ENCODE results near the gene PSMB5.

Gene PSMB5

DNA sequence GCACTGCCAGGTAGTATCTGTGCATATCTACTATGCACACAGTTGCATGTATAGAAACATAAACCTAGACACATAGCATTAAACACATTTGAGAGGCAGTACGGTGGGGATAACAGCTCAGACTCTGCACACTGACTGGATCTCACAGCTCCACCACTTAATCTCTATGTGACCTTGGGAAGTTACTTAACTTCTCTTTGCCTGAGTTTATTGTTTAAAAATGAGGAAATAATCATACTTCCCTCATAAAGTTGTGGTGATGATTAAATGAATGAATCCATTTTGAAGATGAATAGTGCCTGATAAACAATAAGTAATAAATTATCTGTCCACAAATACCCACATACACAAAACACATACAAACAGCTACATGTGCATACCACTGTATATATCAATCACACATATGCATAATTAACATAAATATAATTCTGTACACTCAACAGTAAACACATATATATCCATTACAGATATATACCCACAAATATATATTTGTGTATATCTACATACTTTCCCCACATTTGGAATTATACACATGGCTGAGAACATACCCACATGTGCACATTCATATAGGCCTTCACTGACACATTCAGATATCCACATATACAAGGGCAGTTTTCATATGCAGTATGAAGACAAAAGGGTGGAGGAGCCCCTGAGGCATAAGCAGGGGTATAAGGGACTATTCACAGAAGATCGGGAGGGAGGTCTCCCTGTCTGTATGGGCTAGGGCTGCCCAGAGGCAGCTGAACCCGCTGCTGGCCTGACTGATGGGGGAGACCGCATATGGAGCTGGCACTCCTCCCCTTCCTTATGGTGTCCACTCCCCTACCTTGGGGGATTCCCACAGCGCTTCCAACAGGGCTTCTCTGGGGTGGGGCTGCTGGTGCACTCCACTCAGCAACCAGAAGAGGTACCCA lies 16.7 kb upstream of the PSMB5 start:
- H3K4me1 ChIP-seq (ENCODE audit: insufficient read depth, low read length), result peaks cover 12% of the 10 kb centered on the region
- no peaks in the 10 kb centered on the region for H3K36me3 ChIP-seq (ENCODE audit: insufficient read depth, low read length)
- no peaks in the 10 kb centered on the region for H3K27me3 ChIP-seq (ENCODE audit: control insufficient read depth in 1 of 2, insufficient read depth in 2 of 2, low read length in 2 of 2)

DNA sequence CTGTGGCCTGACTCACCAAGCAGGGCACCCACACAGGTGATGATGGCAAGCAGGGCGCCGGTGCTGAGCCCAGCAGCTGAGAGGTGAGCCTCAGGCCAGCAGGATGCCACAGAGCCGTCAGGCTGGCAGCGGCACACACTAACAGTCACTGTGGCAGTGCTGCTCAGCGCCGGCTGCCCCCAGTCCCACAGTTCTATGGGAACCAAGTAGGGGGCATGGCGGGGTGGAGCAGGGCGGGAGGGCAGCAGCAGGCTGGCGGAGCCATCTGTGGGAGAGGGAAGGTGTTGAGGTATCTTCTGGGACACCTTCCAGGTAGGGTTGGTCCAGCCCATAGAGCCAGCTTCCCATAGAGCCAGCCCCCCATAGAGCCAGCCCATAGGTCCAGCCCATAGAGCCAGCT lies 14.3 kb upstream of the PSMB5 start:
- Histone ChIP-seq H3K36me3 (ENCODE audit: insufficient read depth, low read length) (no peaks in the 10 kb centered on the region), H3K9me3 (ENCODE audit: low read length) (no peaks in the 10 kb centered on the region), H3K4me3 (ENCODE audit: low read depth in 1 of 2, low read length in 2 of 2) (no peak overlapping the region), H3K27ac (ENCODE audit: low read depth, low read length) (no peak overlapping the region), H3K4me1 (ENCODE audit: insufficient read depth, low read length) (no peaks in the 10 kb centered on the region), H3K27me3 (ENCODE audit: control insufficient read depth in 1 of 2, insufficient read depth in 2 of 2, low read length in 2 of 2) (no peaks in the 10 kb centered on the region), H3K9ac (ENCODE audit: low read length) (no peak overlapping the region)

More for the DNA sequence above, 16.7 kb upstream of the PSMB5 start:
- Histone ChIP-seq H3K4me3 (ENCODE audit: low read depth in 1 of 2, low read length in 2 of 2) (no peak overlapping the region), H3K9ac (ENCODE audit: low read length) (no peak overlapping the region), H3K27ac (ENCODE audit: low read depth, low read length) (no peak overlapping the region), H3K9me3 (ENCODE audit: low read length) (no peaks in the 10 kb centered on the region)

DNA sequence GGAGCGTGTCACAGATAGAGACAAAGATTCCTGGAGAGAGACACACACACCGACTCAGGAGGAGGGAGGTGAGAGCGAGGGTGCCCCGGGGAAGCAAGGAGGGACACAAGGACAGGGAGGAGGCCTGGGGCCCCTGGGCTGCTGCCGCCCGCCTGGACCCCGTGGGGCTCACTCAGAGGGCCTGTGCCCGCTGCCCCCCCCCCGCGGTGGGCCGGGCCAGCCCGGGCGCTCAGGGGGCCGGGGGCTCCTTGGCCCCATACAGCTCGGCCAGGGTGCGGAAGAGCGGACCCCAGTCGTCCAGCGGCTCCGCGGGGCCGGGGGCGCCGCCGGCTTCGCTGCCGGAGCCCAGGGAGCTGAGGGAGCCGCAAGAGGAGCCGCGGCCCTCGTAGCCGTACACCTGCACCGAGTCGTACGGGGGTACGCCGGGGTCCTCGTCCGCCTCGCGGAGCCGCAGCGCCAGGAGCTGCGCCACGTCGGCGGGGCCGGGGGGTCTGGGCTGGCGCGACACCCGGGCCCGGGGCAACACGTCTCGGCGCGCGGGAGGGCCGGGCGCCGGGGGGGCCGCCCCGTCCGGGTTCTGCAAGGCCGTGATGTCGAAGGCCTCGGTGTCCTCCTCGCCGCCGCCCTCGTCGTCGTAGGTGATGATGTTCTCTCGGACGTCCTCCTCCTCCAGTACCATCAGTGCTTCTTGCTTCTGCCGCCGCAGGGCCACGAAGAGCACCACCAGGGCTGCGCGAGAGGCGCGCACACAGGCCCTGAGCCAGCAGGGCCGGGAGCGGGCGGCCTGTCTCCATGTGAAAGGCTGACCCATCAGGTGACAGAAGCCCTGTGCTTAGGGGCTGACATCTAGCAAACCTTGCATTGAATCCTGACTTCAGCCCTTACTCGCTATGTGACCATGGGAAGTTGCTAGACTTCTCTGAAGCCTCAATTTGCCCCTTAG lies 13.3 kb upstream of the PSMB5 start:
- Histone ChIP-seq H3K9ac (ENCODE audit: low read length) (no peak overlapping the region), H3K4me1 (ENCODE audit: insufficient read depth, low read length) (no peaks in the 10 kb centered on the region), H3K4me3 (ENCODE audit: low read depth in 1 of 2, low read length in 2 of 2) (no peak overlapping the region), H3K27me3 (ENCODE audit: control insufficient read depth in 1 of 2, insufficient read depth in 2 of 2, low read length in 2 of 2) (no peaks in the 10 kb centered on the region), H3K27ac (ENCODE audit: low read depth, low read length) (no peak overlapping the region), H3K9me3 (ENCODE audit: low read length) (no peaks in the 10 kb centered on the region), H3K36me3 (ENCODE audit: insufficient read depth, low read length) (no peaks in the 10 kb centered on the region)

DNA sequence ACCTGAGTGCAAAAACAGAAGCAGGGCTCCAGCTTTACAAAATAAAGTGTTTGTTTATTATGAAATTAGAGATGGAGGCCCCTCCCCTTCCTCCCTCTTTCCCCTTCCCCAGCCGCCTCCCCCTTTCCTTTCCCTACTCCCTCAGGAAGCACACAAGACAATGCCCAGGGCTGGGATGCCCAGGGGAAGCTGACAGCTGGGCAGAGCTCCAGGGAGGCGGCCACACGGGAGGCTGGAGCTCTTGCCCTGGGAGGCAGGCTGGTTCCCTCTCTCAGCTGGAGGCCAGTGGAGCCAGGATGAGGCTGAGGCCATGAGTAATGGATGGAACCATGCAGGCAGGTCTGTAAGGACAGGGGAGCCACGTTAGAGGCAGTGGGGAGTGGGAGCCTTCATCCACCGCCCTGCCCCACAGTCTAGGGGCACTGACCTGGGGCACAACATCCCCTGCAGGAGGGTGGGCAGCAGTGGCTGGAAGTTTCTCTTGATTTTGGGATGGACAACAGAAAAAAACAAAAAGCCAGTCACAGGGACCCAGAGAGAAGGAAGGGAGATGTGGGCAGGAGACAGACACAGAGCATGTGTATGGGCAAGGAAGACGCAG lies 12.4 kb upstream of the PSMB5 start:
- Histone ChIP-seq H3K4me3 (ENCODE audit: low read depth in 1 of 2, low read length in 2 of 2) (no peak overlapping the region), H3K36me3 (ENCODE audit: insufficient read depth, low read length) (no peaks in the 10 kb centered on the region), H3K9me3 (ENCODE audit: low read length) (no peaks in the 10 kb centered on the region), H3K4me1 (ENCODE audit: insufficient read depth, low read length) (no peaks in the 10 kb centered on the region), H3K27me3 (ENCODE audit: control insufficient read depth in 1 of 2, insufficient read depth in 2 of 2, low read length in 2 of 2) (no peaks in the 10 kb centered on the region), H3K27ac (ENCODE audit: low read depth, low read length) (no peak overlapping the region), H3K9ac (ENCODE audit: low read length) (no peak overlapping the region)

DNA sequence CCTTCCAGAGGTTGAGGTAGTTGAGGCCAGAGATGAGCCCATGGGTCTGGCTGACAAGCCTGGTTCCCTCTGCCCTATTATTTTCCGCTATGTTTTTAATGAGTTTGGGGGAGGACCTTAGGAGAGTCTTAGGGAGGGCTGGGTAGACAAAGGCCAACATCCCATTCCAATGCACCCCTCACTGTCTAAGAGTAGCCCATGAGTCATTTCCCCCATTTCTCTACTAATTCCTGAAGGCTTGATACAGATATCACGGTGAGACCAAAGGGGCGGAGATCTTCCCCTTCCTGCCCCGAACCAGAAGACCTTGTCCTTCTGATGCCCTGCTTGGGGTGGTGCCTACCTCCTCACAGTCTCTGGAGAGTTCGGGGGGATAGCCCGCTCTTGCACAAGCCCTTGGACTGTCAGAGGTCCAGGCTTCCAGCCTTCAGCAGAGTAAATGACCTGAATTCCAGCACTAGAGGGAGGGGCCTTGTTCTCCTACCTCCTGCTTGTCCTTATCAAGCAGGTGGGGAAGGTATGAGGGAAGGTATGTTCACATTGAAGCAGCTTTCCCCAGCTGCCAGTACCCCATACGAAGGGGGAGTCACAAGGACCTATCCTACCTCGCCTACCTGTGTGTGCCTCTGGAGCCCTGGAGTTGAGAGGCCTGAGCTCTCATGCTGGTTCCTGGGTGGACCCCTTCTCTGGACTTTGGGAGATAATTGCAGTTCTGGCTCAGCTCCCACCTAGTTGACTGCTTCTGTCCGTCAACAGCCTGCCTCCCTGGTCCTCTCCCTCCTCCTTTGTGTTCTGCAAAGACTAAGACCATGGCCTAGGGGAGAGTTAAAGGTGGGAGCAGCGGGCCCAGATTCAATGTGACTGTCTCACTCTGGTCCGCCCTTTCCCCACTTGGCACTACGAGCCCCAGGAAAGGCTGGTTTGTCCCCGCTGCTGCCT lies 11.0 kb upstream of the PSMB5 start:
- H3K36me3 ChIP-seq (ENCODE audit: insufficient read depth, low read length), result no peaks in the 10 kb centered on the region
- no peaks in the 10 kb centered on the region for H3K4me1 ChIP-seq (ENCODE audit: insufficient read depth, low read length)
- no peaks in the 10 kb centered on the region for H3K9me3 ChIP-seq (ENCODE audit: low read length)
- no peak overlapping the region for H3K9ac ChIP-seq (ENCODE audit: low read length)
- H3K27me3 ChIP-seq (ENCODE audit: control insufficient read depth in 1 of 2, insufficient read depth in 2 of 2, low read length in 2 of 2), result no peaks in the 10 kb centered on the region
- H3K4me3 ChIP-seq (ENCODE audit: low read depth in 1 of 2, low read length in 2 of 2), result no peak overlapping the region
- H3K27ac ChIP-seq (ENCODE audit: low read depth, low read length), result no peak overlapping the region

DNA sequence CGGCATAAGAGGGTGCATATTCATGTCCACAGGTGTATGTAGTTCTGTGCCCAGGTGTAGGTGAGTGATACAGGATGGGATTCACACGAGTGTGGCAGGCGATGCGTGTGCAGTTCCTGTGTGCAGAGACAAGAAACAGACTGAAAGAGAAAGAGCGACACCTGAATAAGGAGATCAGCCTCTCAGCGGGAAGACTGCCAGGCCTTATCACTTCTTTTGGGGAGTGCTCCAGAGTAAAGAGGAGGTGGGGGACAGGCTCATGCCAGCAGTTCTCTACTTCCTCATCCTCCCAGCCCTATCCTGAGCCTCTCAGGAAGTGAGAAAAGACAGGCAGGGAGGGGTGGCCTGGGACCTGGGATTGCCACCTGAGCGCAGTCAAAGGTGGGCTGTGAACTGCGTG lies 10.1 kb upstream of the PSMB5 start:
- Histone ChIP-seq H3K36me3 (ENCODE audit: insufficient read depth, low read length) (no peaks in the 10 kb centered on the region), H3K9ac (ENCODE audit: low read length) (no peak overlapping the region), H3K4me3 (ENCODE audit: low read depth in 1 of 2, low read length in 2 of 2) (no peak overlapping the region), H3K9me3 (ENCODE audit: low read length) (no peaks in the 10 kb centered on the region), H3K4me1 (ENCODE audit: insufficient read depth, low read length) (no peaks in the 10 kb centered on the region), H3K27ac (ENCODE audit: low read depth, low read length) (no peak overlapping the region), H3K27me3 (ENCODE audit: control insufficient read depth in 1 of 2, insufficient read depth in 2 of 2, low read length in 2 of 2) (no peaks in the 10 kb centered on the region)

DNA sequence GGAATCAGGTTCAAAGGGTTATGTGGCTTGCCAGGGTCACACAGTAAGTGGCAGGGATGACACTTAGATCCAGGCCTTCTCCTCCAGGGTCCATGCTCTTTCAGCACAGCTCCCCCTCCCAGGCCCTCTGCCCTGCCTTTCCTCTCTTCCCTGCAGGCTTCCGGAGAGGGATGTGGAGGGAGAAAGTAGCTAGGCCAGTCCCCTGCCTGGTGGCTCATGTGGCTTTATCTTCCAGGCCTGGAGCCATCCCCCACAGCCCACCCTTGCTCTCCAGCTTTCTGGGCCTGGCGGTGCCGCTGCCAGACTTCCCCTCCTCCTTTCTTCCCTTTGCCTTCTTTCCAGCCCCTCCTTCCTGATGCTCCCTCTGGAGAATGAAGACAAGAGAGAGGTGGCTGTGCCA lies 9.1 kb upstream of the PSMB5 start:
- H3K4me1 ChIP-seq (ENCODE audit: insufficient read depth, low read length), result no peaks in the 10 kb centered on the region
- H3K9me3 ChIP-seq (ENCODE audit: low read length), result no peaks in the 10 kb centered on the region
- H3K36me3 ChIP-seq (ENCODE audit: insufficient read depth, low read length), result no peaks in the 10 kb centered on the region
- no peak overlapping the region for H3K9ac ChIP-seq (ENCODE audit: low read length)
- no peak overlapping the region for H3K27ac ChIP-seq (ENCODE audit: low read depth, low read length)
- H3K27me3 ChIP-seq (ENCODE audit: control insufficient read depth in 1 of 2, insufficient read depth in 2 of 2, low read length in 2 of 2), result no peaks in the 10 kb centered on the region
- no peak overlapping the region for H3K4me3 ChIP-seq (ENCODE audit: low read depth in 1 of 2, low read length in 2 of 2)

DNA sequence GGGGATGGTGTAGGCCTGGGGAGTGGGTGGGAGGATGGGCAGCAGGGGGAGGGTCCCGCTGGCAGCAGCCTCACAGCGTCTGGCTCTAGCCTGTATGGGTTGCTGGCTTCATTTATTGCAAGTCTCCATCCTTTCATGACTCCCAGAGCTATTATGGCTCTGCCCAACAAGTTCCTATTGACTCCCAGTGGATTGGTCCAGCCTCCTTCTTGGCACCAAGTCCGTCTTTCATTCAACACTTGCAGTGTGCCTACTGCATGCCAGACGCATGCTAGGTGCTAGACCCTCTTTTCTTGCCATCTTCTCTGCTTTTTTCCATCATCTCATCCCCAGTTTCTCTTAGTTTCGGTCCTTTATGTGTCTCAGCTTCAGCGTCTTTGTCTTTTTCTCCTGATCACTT lies 8.4 kb upstream of the PSMB5 start:
- no peaks in the 10 kb centered on the region for H3K9me3 ChIP-seq (ENCODE audit: low read length)
- H3K4me3 ChIP-seq (ENCODE audit: low read depth in 1 of 2, low read length in 2 of 2), result no peak overlapping the region
- H3K27ac ChIP-seq (ENCODE audit: low read depth, low read length), result no peak overlapping the region
- H3K27me3 ChIP-seq (ENCODE audit: control insufficient read depth in 1 of 2, insufficient read depth in 2 of 2, low read length in 2 of 2), result no peaks in the 10 kb centered on the region
- no peaks in the 10 kb centered on the region for H3K4me1 ChIP-seq (ENCODE audit: insufficient read depth, low read length)
- no peaks in the 10 kb centered on the region for H3K36me3 ChIP-seq (ENCODE audit: insufficient read depth, low read length)
- no peak overlapping the region for H3K9ac ChIP-seq (ENCODE audit: low read length)

DNA sequence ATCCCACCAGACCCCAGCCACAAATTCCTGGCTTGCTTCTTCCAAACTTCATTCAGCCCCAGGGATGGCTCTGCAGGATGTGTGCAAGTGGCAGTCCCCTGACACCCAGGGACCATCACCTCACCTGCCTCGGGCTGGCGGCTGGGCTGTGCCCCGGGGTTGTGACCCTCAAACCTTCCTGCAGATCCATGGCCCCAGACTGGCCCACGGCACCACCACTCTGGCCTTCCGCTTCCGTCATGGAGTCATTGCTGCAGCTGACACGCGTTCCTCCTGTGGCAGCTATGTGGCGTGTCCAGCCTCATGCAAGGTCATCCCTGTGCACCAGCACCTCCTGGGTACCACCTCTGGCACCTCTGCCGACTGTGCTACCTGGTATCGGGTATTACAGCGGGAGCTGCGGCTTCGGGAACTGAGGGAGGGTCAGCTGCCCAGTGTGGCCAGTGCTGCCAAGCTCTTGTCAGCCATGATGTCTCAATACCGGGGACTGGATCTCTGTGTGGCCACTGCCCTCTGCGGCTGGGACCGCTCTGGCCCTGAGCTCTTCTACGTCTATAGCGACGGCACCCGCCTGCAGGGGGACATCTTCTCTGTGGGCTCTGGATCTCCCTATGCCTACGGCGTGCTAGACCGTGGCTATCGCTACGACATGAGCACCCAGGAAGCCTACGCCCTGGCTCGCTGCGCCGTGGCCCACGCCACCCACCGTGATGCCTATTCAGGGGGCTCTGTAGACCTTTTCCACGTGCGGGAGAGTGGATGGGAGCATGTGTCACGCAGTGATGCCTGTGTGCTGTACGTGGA lies 7.7 kb upstream of the PSMB5 start, which contains the start of gene PSMB11:
TSS of gene PSMB11 (plus strand) at position 51 of the 804 bp plus-strand sequence. CDS start at position 65, 14 bp downstream.
- H3K4me3 ChIP-seq (ENCODE audit: low read depth in 1 of 2, low read length in 2 of 2), result no peak within 1 kb of the TSS
- no peaks in the 10 kb centered on the region for H3K4me1 ChIP-seq (ENCODE audit: insufficient read depth, low read length)
- H3K9me3 ChIP-seq (ENCODE audit: low read length), result no peaks in the 10 kb centered on the region
- no peaks in the 10 kb centered on the region for H3K36me3 ChIP-seq (ENCODE audit: insufficient read depth, low read length)
- no peak within 1 kb of the TSS for H3K9ac ChIP-seq (ENCODE audit: low read length)
- H3K27ac ChIP-seq (ENCODE audit: low read depth, low read length), result no peak within 1 kb of the TSS
- no peaks in the 10 kb centered on the region for H3K27me3 ChIP-seq (ENCODE audit: control insufficient read depth in 1 of 2, insufficient read depth in 2 of 2, low read length in 2 of 2)

DNA sequence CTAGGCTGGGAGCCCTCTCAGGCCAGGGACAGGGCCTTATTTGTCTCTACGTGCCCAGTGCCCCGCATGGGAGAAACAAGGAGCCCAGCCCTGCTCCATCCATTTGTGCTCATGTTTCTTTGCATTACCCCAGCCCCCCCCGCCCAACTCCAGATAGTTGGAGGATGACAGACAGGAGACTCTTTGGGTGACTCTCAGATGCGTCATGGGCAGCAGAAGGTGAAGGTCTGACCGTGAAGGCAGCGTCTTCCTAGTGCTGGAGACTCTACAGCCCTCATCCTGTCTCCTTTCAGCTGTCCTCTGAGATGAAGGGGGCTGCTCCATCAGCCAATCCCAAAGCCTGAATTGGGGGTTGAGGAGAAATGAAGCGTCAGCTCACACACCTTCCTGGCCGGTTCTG lies 7.0 kb upstream of the PSMB5 start:
- H3K9ac ChIP-seq (ENCODE audit: low read length), result no peak overlapping the region
- H3K9me3 ChIP-seq (ENCODE audit: low read length), result no peaks in the 10 kb centered on the region
- no peaks in the 10 kb centered on the region for H3K4me1 ChIP-seq (ENCODE audit: insufficient read depth, low read length)
- H3K4me3 ChIP-seq (ENCODE audit: low read depth in 1 of 2, low read length in 2 of 2), result no peak overlapping the region
- H3K27me3 ChIP-seq (ENCODE audit: control insufficient read depth in 1 of 2, insufficient read depth in 2 of 2, low read length in 2 of 2), result no peaks in the 10 kb centered on the region
- H3K27ac ChIP-seq (ENCODE audit: low read depth, low read length), result no peak overlapping the region
- no peaks in the 10 kb centered on the region for H3K36me3 ChIP-seq (ENCODE audit: insufficient read depth, low read length)
